GM18511 (cell line): ENCODE measurements around the gene CLPTM1L.
A peak's percentile ranks its signal among the peaks of the same experiment; 100 is the strongest.

Source experiments
- ATAC-seq: cut with Tn5 transposase; IDR thresholded peaks from one replicate; pipeline ENCODE4 v1.9.1; 2021; ENCODE audit warnings: mild to moderate bottlenecking, moderate library complexity; ENCODE audit not compliant: unreplicated experiment

CLPTM1L gene, protein sequence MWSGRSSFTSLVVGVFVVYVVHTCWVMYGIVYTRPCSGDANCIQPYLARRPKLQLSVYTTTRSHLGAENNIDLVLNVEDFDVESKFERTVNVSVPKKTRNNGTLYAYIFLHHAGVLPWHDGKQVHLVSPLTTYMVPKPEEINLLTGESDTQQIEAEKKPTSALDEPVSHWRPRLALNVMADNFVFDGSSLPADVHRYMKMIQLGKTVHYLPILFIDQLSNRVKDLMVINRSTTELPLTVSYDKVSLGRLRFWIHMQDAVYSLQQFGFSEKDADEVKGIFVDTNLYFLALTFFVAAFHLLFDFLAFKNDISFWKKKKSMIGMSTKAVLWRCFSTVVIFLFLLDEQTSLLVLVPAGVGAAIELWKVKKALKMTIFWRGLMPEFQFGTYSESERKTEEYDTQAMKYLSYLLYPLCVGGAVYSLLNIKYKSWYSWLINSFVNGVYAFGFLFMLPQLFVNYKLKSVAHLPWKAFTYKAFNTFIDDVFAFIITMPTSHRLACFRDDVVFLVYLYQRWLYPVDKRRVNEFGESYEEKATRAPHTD

DNA sequence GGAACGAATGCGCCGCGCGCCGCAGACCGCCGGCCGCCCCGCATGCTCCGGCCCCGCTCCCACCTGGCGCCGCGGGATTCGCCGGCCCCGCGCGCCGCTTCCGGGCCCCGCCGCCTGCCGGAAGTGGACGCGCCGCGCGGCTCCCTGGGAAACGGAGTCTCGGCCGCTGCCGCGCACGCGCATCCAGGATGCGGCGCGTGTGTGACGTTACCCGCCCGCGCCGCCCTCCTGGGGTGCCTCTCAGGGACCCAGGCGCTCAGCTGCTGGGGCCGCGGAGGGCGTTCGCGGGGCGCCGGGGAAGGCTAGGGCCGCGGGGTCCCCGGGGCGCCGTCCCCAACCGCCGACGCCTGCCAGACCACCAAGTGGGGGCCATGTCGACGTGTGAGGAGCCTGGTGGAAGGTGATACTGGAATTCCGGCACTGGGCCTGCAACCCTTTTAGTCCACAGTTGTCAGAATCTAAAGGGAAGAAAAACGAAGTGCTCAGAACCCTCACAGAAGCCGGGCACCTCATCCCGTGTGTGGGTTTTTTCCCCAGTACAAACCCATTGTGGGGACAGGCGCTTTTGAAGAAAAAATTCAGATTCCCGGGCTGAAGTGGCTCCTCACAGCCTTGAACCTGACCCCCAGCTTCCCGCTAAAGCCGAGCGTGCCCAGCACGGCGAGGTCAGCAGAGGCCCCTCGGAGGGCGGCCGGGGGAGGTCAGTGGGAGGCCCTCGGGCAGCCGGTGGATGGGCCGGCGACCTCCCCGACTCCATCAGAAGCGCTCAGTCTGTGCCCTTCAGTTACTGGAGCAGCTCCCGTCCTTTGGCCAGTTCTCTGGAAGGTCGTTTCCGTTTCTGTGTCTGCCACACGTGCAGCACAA is at the start of gene CLPTM1L:
Gene CLPTM1L (minus strand): TSS at position 125 of the 864 bp plus-strand sequence. CDS start 258 bp downstream, outside the sequence.
- peak; percentile 84 for ATAC-seq

DNA sequence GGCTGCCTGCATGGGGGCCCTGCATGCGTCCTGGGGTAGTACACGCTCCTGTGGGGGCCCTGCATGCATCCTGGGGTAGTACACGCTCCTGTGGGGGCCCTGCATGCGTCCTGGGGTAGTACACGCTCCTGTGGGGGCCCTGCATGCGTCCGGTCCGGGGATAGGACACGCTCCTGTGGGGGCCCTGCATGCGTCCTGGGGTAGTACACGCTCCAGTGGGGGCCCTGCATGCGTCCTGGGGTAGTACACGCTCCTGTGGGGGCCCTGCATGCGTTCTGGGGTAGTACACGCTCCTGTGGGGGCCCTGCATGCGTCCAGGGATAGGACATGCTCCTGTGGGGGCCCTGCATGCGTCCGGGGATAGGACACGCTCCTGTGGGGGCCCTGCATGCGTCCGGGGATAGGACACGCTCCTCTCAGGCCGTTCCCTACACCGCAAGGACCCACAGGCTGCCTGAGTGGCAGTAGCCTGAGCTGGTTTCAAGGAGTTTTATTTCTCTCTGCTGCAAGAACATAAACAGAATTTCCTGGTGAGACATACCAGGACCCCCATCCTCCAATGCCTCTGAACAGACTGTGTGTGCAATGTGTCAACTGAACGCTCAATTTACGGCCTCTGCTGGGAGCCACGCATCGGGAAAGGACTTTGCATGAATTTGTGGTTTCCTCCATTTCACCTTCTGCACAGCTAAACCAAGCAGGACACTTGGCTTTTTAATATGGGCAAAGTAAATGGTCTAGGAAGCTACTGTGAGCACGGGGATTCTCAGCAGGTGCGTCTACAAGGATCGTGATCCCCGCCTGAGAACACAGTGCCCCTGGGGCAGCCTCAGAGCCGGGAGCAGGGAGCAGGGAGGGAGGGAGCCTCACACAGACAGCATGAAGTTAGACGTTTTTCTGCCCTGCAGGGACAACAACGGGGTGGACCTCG is 48.9 kb upstream of the CLPTM1L start:
- no peak for ATAC-seq

DNA sequence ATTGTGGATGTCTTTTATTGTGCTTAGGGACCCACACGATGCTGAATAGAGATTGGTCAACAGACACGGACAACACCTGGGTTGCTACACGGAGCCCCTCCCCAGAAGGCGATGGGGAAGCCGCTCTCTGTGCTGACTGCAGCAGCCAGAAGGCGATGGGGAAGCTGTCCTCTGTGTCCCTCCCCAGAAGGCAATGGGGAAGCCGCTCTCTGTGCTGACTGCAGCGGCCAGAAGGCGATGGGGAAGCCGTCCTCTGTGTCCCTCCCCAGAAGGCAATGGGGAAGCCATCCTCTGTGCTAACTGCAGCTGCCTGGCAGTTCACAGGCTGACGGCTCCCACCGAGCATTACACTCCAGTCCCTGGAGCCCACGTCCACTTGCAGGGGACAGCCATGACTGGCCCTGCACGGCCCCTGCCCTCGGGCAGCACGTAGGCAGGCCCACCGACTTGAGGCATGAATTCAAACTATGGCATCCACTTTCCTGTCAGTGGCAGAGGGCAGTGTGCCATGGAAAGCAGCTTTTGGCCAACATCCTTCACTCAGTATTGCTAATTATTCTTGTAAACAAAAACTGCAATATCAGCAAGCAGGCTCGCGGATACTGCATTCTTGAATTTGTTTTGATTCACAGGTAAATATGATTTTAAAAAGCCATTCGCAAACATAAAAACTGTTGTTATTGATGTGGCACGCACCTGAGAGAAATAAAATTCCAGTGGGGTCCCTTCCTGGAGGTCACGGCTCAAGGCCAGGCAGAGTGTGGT is 48.1 kb upstream of the CLPTM1L start:
- no peak for ATAC-seq

DNA sequence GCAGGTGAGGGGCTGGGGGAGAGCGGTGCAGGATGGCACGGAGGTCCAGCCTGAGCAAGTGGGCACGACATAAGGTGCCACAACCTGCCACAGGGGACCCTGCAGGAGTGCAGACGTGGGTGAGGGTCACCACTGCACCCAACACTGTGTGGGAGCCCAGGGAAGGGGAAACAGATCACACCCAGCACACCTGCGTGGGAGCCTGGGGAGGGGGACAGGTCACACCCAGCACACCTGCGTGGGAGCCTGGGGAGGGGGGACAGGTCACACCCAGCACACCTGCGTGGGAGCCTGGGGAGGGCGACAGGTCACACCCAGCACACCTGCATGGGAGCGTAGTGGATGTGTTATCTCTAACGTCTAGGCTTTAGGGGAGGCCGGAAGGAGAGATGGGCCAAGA is 47.4 kb upstream of the CLPTM1L start:
- ATAC-seq, result no peak

DNA sequence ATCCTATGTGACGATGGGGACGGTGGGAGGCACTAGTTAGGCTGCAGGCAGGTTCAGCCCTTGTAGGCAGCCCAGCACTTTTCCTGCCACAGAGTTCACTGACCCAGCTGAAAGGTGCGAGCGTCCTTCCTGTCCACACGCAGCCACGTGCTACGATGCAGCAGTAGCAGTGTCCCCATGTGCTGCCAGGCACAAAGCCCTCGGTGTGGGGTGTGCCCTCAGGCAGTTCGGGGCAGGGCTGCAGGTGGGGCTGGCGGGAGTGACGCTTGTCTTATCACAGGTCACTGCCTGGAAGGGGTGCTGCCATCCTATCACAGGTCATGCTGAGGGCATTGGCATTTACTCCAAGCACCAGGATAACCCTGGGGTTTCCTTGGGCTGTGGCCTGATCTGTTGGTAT is 46.8 kb upstream of the CLPTM1L start:
- ATAC-seq, result no peak

DNA sequence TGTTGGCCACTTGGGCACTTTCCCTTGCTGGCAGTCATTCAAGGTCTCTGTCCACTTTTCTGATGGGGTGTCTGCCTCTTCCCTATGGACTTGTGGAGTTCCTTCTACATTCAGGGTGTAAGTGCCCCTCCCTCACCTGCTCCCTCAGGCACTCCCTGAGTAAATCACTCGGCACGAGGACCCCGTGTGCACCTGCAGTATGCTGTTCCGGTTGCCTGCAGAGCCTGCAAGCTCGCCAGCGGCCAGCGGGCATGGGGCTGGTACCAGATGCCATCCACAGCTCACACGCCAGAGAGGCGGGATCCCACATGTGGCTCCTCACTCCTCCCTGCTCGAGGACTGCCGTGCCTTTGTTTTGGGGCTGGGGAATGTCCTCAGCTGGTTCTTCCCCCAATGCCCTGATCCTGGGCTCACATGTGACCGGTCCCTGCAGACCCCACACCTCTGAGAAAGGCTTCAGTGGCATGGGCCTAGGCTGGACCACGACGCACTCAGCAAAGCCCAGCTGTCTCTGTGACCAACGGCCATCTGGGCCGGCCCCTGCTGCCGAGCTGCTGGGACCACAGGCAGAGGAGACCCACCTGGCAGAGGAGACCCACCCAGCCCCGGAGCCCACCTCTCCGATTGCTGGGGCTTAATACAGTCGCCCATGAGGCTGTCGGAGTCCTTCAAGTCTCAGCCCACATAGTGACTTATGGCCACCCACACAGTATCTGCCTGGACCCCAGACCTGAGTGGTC is 46.1 kb upstream of the CLPTM1L start:
- no peak for ATAC-seq

DNA sequence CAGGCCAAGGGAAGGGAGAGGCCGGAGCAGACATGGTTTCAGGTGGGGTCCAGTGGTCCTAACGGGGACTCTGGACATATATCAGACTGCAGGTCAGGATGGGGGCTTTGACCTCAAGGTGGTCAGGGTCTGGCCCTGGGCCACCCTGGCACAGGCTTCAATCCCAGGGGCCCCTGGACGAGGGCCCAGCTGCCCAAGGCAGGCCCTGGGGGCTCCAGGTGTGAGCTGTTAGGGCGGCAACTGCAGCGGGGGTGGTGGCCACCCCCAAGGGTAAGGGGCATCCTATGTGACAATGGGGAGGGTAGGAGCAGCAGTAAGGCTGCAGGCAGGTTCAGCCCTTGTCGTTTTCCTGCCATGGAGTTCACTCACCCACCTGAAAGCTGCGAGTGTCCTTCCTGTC is 45.4 kb upstream of the CLPTM1L start:
- no peak for ATAC-seq

DNA sequence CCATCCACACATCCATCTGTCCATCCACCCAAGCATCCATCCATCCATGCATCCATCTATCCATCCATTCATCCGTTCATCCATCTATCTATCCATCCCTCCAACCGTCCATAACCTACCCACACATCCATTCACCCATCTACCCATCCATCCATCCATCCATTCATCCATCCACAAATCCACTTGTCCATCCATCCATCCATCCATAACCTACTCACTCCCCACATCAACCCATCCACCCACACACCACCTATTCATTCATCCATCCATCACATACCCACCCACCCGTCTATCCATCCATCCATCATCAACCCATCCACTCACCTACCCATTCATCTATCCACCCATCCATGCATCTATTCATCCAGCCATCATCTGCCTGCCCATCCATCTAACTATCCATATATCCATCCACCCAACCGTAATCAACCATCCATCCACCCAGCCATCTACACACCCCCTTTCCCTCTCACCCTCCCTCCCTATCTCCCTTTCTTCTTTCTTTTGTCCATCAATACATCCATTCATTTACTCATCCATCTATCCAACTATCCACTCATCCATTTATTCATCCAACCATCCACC is 43.6 kb upstream of the CLPTM1L start:
- ATAC-seq, result no peak

DNA sequence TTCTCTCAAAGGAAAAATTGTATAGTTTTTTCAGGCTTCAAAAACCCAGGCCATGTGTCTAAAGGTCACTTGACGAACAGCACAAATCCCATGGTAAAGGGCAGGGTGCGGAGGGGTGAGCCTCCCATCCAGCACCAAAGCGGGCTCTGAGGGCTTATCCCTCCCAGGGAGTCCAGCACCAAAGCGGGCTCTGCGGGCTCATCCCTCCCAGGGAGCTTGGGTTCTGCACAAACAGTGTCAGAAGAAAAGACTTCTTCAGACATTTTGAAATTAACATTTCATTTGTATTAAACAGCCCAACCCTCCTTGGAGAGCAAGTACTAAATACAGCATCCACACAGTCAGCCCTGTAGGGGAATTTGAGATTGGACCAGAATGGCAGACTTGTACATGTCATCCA is 43.0 kb upstream of the CLPTM1L start:
- ATAC-seq, result no peak

DNA sequence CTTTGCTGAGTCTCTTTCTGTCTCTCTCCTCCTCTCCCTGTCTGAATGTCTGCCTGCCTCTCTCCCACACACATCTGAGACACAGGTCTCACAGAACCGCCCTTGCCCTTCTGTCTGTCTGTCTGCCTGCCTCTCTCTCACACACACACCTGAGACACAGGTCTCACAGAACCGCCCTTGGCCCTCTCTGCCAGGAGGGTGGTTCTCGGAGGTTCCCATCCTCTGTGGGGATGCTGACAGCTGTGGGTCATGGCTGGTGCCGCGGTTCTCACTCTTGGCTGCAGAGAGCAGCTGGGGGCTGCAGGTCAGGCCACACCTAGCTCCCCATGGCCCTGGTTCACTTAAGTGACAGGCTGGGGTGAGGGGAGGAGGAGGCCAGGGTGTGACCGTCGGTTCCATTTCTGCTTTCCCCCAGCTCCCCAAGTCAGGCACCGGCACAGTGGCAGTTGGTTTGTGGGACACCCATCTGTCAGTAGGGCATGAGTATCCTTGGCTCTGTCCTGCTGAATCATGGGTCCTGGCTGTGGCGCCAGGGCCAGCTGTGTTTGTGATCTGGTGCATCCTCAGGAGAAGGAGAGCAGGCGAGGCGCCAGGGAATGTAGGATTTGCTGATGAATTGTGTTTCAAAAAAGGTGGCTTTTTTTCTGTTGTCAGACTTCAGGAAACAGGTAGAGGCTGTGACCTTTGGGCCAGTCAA is 42.3 kb upstream of the CLPTM1L start:
- no peak for ATAC-seq

DNA sequence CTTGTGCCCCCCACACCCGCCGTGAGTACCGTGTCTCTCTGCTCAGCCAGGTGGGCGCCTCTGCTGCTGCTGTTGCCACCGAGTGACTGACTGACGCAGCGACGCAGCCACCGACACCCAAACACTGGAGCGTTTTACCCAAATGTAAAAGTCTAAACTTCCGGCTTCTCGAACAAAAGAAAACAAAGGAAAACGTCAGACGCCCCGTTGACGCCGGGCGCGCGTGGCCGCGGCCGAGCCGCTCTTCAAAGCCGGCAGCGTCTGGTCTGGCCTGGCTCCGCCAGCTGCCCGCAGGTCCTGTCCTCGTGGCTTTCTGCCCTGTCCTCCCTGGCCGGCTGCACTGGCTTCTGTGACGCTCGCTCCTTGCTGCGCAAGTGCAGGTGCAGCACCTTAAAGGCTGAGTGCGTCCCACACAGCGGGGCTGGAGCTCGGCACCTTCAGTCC is 41.4 kb upstream of the CLPTM1L start:
- peak; percentile 53 for ATAC-seq

DNA sequence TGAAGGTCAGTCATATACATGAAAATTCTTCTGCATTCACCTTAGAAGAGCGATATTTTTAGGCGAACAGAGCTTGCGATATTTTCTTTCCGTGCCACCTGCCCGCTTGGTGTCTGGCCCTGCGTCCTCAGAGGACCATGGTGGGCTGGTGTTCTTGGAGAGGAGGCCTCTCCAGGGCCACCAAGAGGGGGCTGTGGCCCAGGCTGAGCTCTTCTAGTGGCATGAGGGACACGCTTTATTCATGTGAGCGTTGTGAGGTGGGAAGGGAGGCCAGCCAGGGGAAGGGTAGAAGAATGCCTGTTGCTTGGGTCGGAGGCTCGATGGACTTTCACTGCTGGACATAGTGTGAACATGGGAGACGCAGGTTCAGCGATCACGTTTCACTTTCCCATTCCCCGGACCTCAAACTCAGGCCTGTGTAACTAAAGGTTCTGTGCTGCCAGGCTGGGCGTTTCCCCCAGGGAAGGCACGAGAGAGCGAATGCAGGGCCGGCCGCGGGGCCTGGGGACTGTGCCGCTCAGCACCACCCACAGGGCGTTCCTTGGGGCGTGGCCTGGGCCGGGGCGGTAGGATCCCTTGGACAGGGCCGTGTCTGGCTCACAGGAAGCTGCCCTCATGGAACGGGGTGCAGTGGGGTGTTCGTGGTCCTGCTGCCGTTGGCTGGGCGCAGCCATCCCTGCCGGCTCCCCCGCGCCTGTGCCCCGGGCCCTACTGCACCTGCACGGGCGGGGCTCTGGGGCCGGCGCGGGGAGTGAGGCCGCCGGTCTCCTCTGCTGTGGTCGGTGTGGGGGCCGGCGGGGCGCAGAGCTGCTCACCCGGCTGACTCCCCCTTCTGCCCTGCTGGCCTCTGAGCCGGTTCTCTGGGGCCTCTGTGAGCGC is 40.7 kb upstream of the CLPTM1L start:
- ATAC-seq, result peak; percentile 97

DNA sequence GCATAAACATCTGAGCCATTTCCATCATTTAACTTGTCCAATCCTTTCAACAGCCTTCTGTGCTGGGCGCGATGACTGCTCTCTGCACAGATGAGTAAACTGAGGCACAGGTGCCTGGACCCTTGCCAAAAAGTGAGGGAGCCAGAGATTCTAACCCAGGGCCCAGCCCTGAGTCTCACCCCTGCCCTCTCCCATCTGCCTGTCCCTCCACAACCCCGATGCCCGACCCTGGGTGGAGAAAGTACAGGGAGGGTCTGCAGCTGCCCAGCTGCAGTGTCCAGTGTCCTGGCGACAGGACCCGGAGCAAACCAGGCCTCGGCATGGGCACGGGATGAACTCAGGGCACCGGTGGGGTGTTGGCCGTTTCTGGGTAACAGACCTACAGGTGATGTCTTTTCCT is 39.6 kb upstream of the CLPTM1L start:
- ATAC-seq, result no peak

DNA sequence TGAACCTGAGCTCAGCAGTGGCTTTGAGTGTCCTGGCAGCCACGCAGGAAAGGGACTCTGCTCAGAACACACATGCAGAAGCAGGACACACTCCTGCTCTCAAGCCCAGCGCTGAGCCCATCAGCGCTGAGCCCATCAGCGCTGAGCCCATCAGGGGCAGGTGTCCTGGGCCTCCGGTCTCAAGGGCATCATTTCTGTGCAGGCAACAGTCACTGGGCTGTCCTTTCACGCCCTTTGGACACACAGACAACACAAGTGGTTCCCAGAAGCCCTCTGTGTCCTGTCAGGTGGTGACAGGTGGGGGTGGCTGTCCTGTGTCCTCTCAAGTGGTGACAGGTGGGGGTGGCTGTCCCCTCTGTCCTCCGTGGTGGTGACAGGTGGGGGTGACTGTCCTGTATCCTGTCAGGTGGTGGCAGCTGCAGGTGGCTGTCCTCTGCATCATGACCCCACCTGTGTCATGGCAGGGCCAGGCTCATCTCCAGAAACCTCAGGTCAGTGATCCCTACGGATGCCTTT is 39.0 kb upstream of the CLPTM1L start:
- ATAC-seq, result no peak

DNA sequence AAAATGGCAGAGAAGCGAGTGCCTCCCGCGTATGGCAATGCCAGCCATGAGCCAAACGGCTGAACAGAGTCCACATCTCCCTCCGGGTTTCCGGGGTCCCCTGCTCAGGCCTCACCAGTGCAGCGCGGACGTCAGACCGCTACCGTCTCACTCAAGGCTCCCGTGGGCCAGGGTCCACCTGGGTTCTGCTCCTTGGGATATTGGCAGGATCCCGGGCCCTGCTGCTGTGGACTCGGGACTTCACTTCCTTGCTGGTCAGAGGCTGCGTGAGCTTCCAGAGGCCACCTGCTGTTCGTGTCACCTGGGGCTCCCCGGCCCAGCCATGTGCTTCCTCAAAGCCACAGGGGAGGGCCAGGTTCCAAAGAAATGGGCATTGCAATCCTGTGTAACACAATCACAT is 38.4 kb upstream of the CLPTM1L start:
- ATAC-seq, result no peak

DNA sequence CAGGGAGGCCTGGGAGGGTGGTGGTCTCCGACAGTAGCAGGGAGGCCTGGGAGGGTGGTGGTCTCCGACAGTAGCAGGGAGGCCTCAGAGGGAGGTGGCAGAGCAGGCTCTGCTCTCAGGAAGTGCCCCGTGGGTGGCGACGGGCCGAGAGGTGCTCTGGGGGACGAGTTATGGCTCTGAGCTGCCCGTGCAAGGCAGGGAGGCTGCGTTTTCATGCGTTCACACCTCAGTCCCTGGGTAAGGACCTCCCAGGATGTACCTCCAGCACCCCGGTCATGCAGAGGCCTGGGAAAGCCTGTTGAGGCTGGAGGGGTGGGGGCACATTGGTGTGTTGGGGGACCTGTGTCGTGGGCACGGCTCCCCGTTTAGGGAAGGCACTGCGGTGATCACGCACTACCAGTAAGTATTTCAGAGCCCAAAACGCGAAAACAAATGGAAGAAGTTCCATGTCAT is 37.4 kb upstream of the CLPTM1L start:
- ATAC-seq, result no peak
